Breast epithelium (tissue), 4 donors: ENCODE results near the gene OR2C3. TPM values are rescaled to one million over a fixed set of nuclear protein-coding genes. Genes with fewer than 3 reads are reported as not detected.

Source experiments
- DNase-seq, 2 donors: peaks; one replicate each; pipeline ENCODE4 v3.0.0-alpha.2; 2019; ENCODE audit warnings: low spot score in 2 of 2
- H3K27ac ChIP-seq, 2 donors: fragments of 200-600 bp; sonication (generic) in 1 of 2; one replicate each; pipeline ENCODE4 v1.5.1; 2016 to 2019; ENCODE audit warnings: mild to moderate bottlenecking in 1 of 2
- H3K27me3 ChIP-seq, 2 donors: fragments of 200-600 bp; sonication (generic) in 1 of 2; one replicate each; pipeline versions ENCODE4 v1.5.1 to v1.6.0; 2017 to 2019; ENCODE audit warnings: control low read depth in 1 of 2, mild to moderate bottlenecking in 1 of 2
- H3K36me3 ChIP-seq: fragments of 200-600 bp; one replicate; pipeline ENCODE4 v1.5.1; 2019
- H3K4me1 ChIP-seq, 2 donors: fragments of 200-600 bp; sonication (generic); one replicate each; pipeline ENCODE4 v1.5.1; 2016 to 2019; ENCODE audit warnings: control low read depth in 1 of 2
- H3K4me3 ChIP-seq, 3 donors: fragments of 200-600 bp; sonication (generic); 1 replicate in 2 of 3; 2 replicates in 1 of 3; pipeline ENCODE4 v1.5.1; 2016 to 2019; ENCODE audit warnings: mild to moderate bottlenecking in 3 of 3, moderate library complexity in 2 of 3
- H3K9me3 ChIP-seq, 2 donors: fragments of 200-600 bp; sonication (generic) in 1 of 2; one replicate each; pipeline ENCODE4 v1.5.1; 2016 to 2019; ENCODE audit warnings: control low read depth in 1 of 2
- CTCF ChIP-seq, 3 donors: fragments of 450-650 bp; IDR thresholded peaks; one replicate each; pipeline ENCODE4 v1.5.1; 2016 to 2017; ENCODE audit warnings: antibody characterized with exemption in 3 of 3, mild to moderate bottlenecking in 3 of 3, moderate library complexity in 3 of 3
- POLR2A ChIP-seq: fragments of 450-650 bp; IDR thresholded peaks from one replicate; pipeline ENCODE4 v1.6.1; 2016; ENCODE audit warnings: antibody characterized with exemption, mild to moderate bottlenecking, moderate library complexity
- POLR2AphosphoS5 ChIP-seq, 3 donors: sonication (generic); formaldehyde crosslinking; IDR thresholded peaks; one replicate each; pipeline ENCODE4 v1.6.1; 2017; ENCODE audit warnings: antibody characterized with exemption in 3 of 3
- intact Hi-C: fragments of 100-400 bp; cut with DNase I; formaldehyde crosslinking; loops from one replicate; pipeline ENCODE4 v1.15.1; 2023; ENCODE audit warnings: low total_unique reads
- total RNA-seq, 3 donors: library from RNA; depleted of rRNA; stranded (reverse); fragments of >200 nt; gene quantifications; one replicate each; pipeline ENCODE4 v1.1.0, GENCODE V29; 2016

OR2C3 gene
- total RNA-seq, 3 donors from 2014 or later, result not detected

- intact Hi-C loops, result no loop called here
- Histone ChIP-seq H3K9me3 (no peaks in the 10 kb centered on the region), H3K4me3 (no peak overlapping the region), H3K27ac (no peak overlapping the region), H3K36me3 (no peaks in the 10 kb centered on the region), H3K27me3 (no peaks in the 10 kb centered on the region), H3K4me1 (no peaks in the 10 kb centered on the region)
- no peak for TF ChIP-seq CTCF (IDR thresholded peaks at IDR 0.05)
- no peak for TF ChIP-seq POLR2A
- no peak for TF ChIP-seq POLR2AphosphoS5 (IDR thresholded peaks at IDR 0.05)
- DNase-seq, result no peak
Observed at GRCh38 chr1:247551721-247552120, 15.5 kb upstream of the OR2C3 start.

- TF ChIP-seq POLR2A (no peak), CTCF (IDR thresholded peaks at IDR 0.05) (no peak), POLR2AphosphoS5 (IDR thresholded peaks at IDR 0.05) (no peak)
- DNase-seq, result no peak
- no peaks in the 10 kb centered on the region for H3K36me3 ChIP-seq
Observed at GRCh38 chr1:247548769-247549182, 12.5 kb upstream of the OR2C3 start, which contains the start of gene GCSAML. GCSAML (plus strand) TSS chr1:247549134; CDS start chr1:247549192, 58 bp downstream.

GRCh38 chr1:247548092-247548491 lies 11.9 kb upstream of the OR2C3 start:
- Histone ChIP-seq H3K4me3 (no peak overlapping the region), H3K27me3 (no peaks in the 10 kb centered on the region), H3K4me1 (no peaks in the 10 kb centered on the region), H3K36me3 (no peaks in the 10 kb centered on the region), H3K27ac (no peak overlapping the region), H3K9me3 (no peaks in the 10 kb centered on the region)
- no peak for DNase-seq
- intact Hi-C loops, result loop anchor here (10.0 kb wide), 1 partner anchor 1273 kb away; no protein-coding TSS in a partner anchor
- TF ChIP-seq CTCF (IDR thresholded peaks at IDR 0.05), result no peak
- no peak for TF ChIP-seq POLR2AphosphoS5 (IDR thresholded peaks at IDR 0.05)
- TF ChIP-seq POLR2A, result no peak

More at GRCh38 chr1:247548769-247549182, 12.5 kb upstream of the OR2C3 start, which contains the start of gene GCSAML:
- no peaks in the 10 kb centered on the region for H3K27me3 ChIP-seq
- intact Hi-C loops, result loop anchor here (10.0 kb wide), 1 partner anchor 1274 kb away; no protein-coding TSS in a partner anchor
- no peaks in the 10 kb centered on the region for H3K9me3 ChIP-seq
- no peak within 1 kb of the TSS for H3K27ac ChIP-seq
- H3K4me3 ChIP-seq, result no peak within 1 kb of the TSS
- no peaks in the 10 kb centered on the region for H3K4me1 ChIP-seq

GRCh38 chr1:247542811-247543210 lies 6.6 kb upstream of the OR2C3 start:
- H3K36me3 ChIP-seq, result no peaks in the 10 kb centered on the region
- no peaks in the 10 kb centered on the region for H3K4me1 ChIP-seq
- no peaks in the 10 kb centered on the region for H3K9me3 ChIP-seq
- DNase-seq, result no peak
- no peak overlapping the region for H3K4me3 ChIP-seq
- H3K27ac ChIP-seq, result no peak overlapping the region
- intact Hi-C loops, result loop anchor here (10.0 kb wide), 1 partner anchor 1268 kb away; no protein-coding TSS in a partner anchor
- TF ChIP-seq POLR2A (no peak), CTCF (IDR thresholded peaks at IDR 0.05) (no peak), POLR2AphosphoS5 (IDR thresholded peaks at IDR 0.05) (no peak)
- H3K27me3 ChIP-seq, result no peaks in the 10 kb centered on the region

- no peak overlapping the region for H3K4me3 ChIP-seq
- no peaks in the 10 kb centered on the region for H3K4me1 ChIP-seq
- no peak for TF ChIP-seq CTCF (IDR thresholded peaks at IDR 0.05)
- no peak for TF ChIP-seq POLR2A
- TF ChIP-seq POLR2AphosphoS5 (IDR thresholded peaks at IDR 0.05), result no peak
- H3K27me3 ChIP-seq, result no peaks in the 10 kb centered on the region
- intact Hi-C loops, result loop anchor here (10.0 kb wide), 1 partner anchor 1266 kb away; no protein-coding TSS in a partner anchor
- H3K36me3 ChIP-seq, result no peaks in the 10 kb centered on the region
- no peaks in the 10 kb centered on the region for H3K9me3 ChIP-seq
- no peak for DNase-seq
- no peak overlapping the region for H3K27ac ChIP-seq
Observed at GRCh38 chr1:247540581-247540980, 4.3 kb upstream of the OR2C3 start.
